Suppressor macrophage (primary cell): Measurements from ENCODE around the gene DNAH9.

Experiments
- DNase-seq, 4 experiments: peaks; one replicate each; pipeline ENCODE4 v3.0.0-alpha.2; 2020 to 2022
- total RNA-seq, 17 experiments: gene quantifications; one replicate each; lab custom pipeline; 2026; ENCODE audit warnings: mixed read lengths in 6 of 17, inconsistent platforms in 3 of 17; lab: John Stamatoyannopoulos, UW

Gene DNAH9
- 0 to 10.8 (median 0) reads per million in 17 experiments for total RNA-seq

- peak; percentile 6 to 37 (median 18) for DNase-seq
Measured at GRCh38 chr17:11598274-11599221, at the start of gene DNAH9. Gene DNAH9, plus strand, starts transcription at chr17:11598470. Its CDS starts 29 bp downstream, at chr17:11598499.

- no peak for DNase-seq
Measured at GRCh38 chr17:11550431-11550830, 47.8 kb upstream of the DNAH9 start.

GRCh38 chr17:11551442-11551841 lies 46.8 kb upstream of the DNAH9 start:
- no peak for DNase-seq

- DNase-seq, result no peak
Measured at GRCh38 chr17:11553135-11553534, 45.1 kb upstream of the DNAH9 start.

- no peak for DNase-seq
Measured at GRCh38 chr17:11554042-11554441, 44.2 kb upstream of the DNAH9 start.

- no peak for DNase-seq
Measured at GRCh38 chr17:11554542-11554941, 43.7 kb upstream of the DNAH9 start.

GRCh38 chr17:11555530-11555929 lies 42.7 kb upstream of the DNAH9 start:
- no peak for DNase-seq

GRCh38 chr17:11557727-11558452 lies 40.4 kb upstream of the DNAH9 start:
- no peak for DNase-seq

GRCh38 chr17:11558681-11559234 lies 39.5 kb upstream of the DNAH9 start:
- DNase-seq, result no peak

GRCh38 chr17:11559601-11560000 lies 38.7 kb upstream of the DNAH9 start:
- DNase-seq, result no peak

- DNase-seq, result no peak
Measured at GRCh38 chr17:11561281-11561680, 37.0 kb upstream of the DNAH9 start.

- DNase-seq, result no peak
Measured at GRCh38 chr17:11561702-11562101, 36.6 kb upstream of the DNAH9 start.

GRCh38 chr17:11564589-11565380 lies 33.5 kb upstream of the DNAH9 start:
- no peak for DNase-seq

- DNase-seq, result no peak
Measured at GRCh38 chr17:11565591-11565990, 32.7 kb upstream of the DNAH9 start.

- DNase-seq, result no peak
Measured at GRCh38 chr17:11578998-11579397, 19.3 kb upstream of the DNAH9 start.

GRCh38 chr17:11580677-11581076 lies 17.6 kb upstream of the DNAH9 start:
- no peak for DNase-seq

GRCh38 chr17:11582217-11582616 lies 16.1 kb upstream of the DNAH9 start:
- no peak for DNase-seq

GRCh38 chr17:11583306-11583992 lies 14.8 kb upstream of the DNAH9 start:
- DNase-seq, result no peak

GRCh38 chr17:11589716-11590115 lies 8.6 kb upstream of the DNAH9 start:
- no peak for DNase-seq

- DNase-seq, result no peak
Measured at GRCh38 chr17:11601661-11602060, 3.4 kb downstream of the DNAH9 start.

GRCh38 chr17:11608396-11608795 lies 10.1 kb downstream of the DNAH9 start:
- DNase-seq, result no peak
